Measurements from ENCODE around the gene CNTNAP2. TPM values are rescaled to one million over a fixed set of nuclear protein-coding genes. Genes with fewer than 3 reads are reported as not detected.

The CNTNAP2 gene
- total RNA-seq, 1 experiment from 2014 or later: 64.5 TPM

- no peaks in the 10 kb centered on the region for H3K9me3 Mint-ChIP-seq
- H3K27me3 Mint-ChIP-seq (ENCODE audit: low read depth): no peaks in the 10 kb centered on the region
- Histone ChIP-seq H3K9me3 (ENCODE audit: control insufficient read depth, low read depth, low read length) (no peaks in the 10 kb centered on the region), H2AK5ac (ENCODE audit: insufficient read length, low read length) (no peak overlapping the region), H3K4ac (ENCODE audit: low read depth, low read length) (no peak overlapping the region), H3K79me1 (ENCODE audit: insufficient read depth, low read depth, low read length, poor library complexity, severe bottlenecking) (no peaks in the 10 kb centered on the region), H4K20me1 (ENCODE audit: control insufficient read depth, insufficient read depth, insufficient read length) (no peaks in the 10 kb centered on the region), H2BK15ac (ENCODE audit: low read depth, low read length) (no peak overlapping the region), H3T11ph (ENCODE audit: low read length) (no peak overlapping the region), H2BK12ac (ENCODE audit: insufficient read length, low read depth, low read length) (no peak overlapping the region), H3K4me2 (ENCODE audit: insufficient read depth, insufficient read length, low read length) (no peak overlapping the region), H3K23ac (ENCODE audit: insufficient read length, low read depth, low read length) (no peak overlapping the region), H2BK20ac (ENCODE audit: low read depth, low read length, poor library complexity, severe bottlenecking) (no peak overlapping the region), H3K4me1 (ENCODE audit: insufficient read depth, low read length) (no peaks in the 10 kb centered on the region), H3K27ac (ENCODE audit: insufficient read length, low read depth, low read length) (no peak overlapping the region), H3K14ac (ENCODE audit: insufficient read depth, low read length) (no peak overlapping the region), H3K27me3 (ENCODE audit: insufficient read depth, low read length) (no peaks in the 10 kb centered on the region), H2AFZ (ENCODE audit: low read length) (no peak overlapping the region), H4K8ac (replicated peaks; ENCODE audit: insufficient read length, low read depth, low read length) (no peak overlapping the region), H3K9ac (ENCODE audit: extremely low read depth, insufficient read length, low read length) (no peak overlapping the region), H3K18ac (ENCODE audit: insufficient read length, low read depth, low read length) (no peak overlapping the region), H4K5ac (ENCODE audit: insufficient read length, low read depth, low read length) (no peak overlapping the region), H3K23me2 (ENCODE audit: insufficient read length, low read depth, low read length, poor library complexity, severe bottlenecking) (no peaks in the 10 kb centered on the region), H2BK120ac (ENCODE audit: low read depth, low read length, poor library complexity, severe bottlenecking) (no peak overlapping the region), H3K56ac (ENCODE audit: insufficient read length, low read depth, low read length) (no peak overlapping the region), H3K79me2 (ENCODE audit: insufficient read depth, low read length) (no peaks in the 10 kb centered on the region), H4K91ac (ENCODE audit: insufficient read length, low read depth, low read length) (no peak overlapping the region), H2BK5ac (ENCODE audit: insufficient read length, low read length) (no peak overlapping the region)
- H3K27ac Mint-ChIP-seq: peak overlapping the region in 1 of 3 experiments; percentile 5; a peak in 2 of 7 replicates
- DNase-seq: no peak
- H3K4me3 Mint-ChIP-seq: no peak overlapping the region; a peak in 1 of 5 replicates
- H3K36me3 Mint-ChIP-seq (ENCODE audit: insufficient read depth in 1 of 3, low read depth in 3 of 3): no peaks in the 10 kb centered on the region
- peaks cover 7% of the 10 kb centered on the region in 2 experiments for H3K4me1 Mint-ChIP-seq
- TF ChIP-seq CTCF (conservative IDR thresholded peaks at IDR 0.05): no peak
- no CpG with 5 or more reads among the region's 11 CpGs for WGBS (ENCODE audit: extremely low coverage, insufficient read length, low lambda C conversion rate)
These were observed 19.8 kb downstream of the CNTNAP2 start for GRCh38 chr7:146136357-146136875.
